Activated CD4-positive, alpha-beta T cell treated with anti-CD3 and anti-CD28 coated beads for 48 hours (primary cell): Measurements from ENCODE around the gene KLHDC1.
"Not testable (repeated sequence)": the region's sequence is repeated elsewhere in the genome, so short reads cannot be mapped to it uniquely, and the experiment has no call there.

ENCODE experiments used
- DNase-seq: peaks from one replicate; pipeline ENCODE4 v3.0.0-alpha.2; 2020

KLHDC1 gene

GRCh38 chr14:49727171-49727570 lies 34.3 kb downstream of the KLHDC1 start:
- DNase-seq: no peak

DNA sequence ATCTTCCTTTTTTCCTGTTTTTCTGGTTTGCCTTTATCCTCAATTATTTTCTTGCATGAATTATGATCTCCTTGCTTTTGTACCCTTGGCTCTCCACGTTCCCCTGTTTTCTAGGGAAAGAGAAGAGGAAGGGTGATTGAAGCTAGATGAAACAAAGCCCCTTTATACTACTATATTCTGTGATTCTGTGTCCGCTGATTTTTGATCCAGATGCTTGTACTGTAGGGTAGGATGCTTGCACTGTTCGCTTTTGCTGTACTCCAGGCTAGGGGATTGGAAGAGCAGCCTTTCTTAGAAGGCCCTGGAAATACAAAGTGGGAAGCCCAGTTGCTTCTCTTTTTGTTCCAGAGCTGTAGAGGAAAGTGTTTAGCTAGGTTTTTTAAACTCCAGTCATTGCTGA lies 40.0 kb downstream of the KLHDC1 start:
- no peak for DNase-seq

DNA sequence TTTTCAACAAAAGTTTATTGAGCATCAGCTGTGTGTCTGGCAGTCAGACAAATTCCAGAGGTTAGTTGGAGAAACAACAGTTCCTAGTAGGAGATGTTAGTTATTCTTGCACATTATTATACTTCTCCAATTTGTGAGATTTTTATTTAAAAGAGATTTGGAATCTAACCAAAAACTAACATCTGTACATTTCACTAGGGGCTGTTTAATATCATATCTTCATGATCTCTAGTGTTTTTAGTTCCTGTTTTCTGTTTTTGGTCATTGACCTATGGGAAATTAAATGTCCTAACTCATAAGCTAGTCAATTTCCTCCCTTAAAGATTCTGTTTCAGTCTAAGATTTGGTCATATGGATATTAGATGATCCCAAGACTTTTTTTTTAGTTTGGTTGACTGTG lies 40.9 kb downstream of the KLHDC1 start:
- no peak for DNase-seq

DNA sequence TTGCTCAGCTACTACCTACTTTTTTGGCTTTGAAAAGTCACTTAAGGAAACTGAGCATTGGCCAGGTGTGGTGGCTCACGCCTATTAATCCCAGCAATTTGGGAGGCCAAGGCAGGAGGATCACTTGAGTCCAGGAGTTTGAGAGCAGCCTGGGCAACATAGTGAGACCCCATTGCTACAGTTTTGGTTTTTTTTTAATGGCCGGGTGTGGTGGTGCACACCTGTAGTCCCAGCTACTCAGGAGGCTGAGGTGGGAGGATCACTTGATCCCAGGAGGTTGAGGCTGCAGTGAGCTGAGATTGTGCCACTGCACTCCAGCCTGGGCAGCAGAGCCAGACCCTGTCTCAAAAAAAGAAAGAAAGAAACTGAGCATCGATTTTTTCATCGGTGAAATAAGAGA lies 42.7 kb downstream of the KLHDC1 start:
- not testable (repeated sequence) for DNase-seq

DNA sequence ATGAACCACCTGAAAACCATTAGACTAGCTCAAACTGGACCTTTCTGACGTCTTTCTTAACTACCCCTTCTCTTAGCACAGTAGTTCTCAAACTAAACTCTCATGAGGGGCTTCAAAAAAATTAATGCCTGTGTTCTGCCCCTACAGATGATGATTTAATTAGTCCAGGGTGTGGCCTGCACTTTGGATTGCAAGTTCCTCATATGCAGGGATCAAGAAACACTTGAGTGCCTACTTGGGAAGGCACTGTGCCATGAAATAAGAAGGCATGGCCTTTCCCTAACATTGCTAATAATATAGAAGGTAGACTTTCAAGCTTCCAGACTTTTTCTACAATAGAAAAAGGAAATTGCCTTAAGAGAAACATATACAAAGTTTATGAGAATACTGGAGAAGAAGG lies 52.3 kb downstream of the KLHDC1 start:
- no peak for DNase-seq

DNA sequence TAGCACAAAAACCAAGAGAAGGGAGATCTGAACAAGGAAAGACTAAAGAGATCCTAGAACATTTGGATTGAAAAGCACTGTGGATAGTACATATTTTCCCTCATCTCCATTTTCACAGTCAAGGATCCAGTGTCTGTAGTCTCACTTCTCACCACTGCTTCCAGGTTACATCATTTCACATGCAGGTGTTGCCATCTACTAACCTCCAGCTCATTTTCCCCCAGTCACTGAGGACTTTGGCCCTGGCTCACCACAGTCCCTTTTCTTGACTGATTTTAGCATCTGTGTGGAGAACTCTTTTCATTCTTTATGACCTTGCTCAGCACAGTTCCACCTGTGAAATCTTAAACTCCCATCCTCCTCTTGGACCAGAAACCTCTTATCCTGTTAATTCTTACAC lies 53.6 kb downstream of the KLHDC1 start:
- DNase-seq: not testable (repeated sequence)

- DNase-seq: no peak
Observed at GRCh38 chr14:49754570-49755097, 61.7 kb downstream of the KLHDC1 start.

- DNase-seq: no peak
Observed at GRCh38 chr14:49755378-49755777, 62.5 kb downstream of the KLHDC1 start.

DNA sequence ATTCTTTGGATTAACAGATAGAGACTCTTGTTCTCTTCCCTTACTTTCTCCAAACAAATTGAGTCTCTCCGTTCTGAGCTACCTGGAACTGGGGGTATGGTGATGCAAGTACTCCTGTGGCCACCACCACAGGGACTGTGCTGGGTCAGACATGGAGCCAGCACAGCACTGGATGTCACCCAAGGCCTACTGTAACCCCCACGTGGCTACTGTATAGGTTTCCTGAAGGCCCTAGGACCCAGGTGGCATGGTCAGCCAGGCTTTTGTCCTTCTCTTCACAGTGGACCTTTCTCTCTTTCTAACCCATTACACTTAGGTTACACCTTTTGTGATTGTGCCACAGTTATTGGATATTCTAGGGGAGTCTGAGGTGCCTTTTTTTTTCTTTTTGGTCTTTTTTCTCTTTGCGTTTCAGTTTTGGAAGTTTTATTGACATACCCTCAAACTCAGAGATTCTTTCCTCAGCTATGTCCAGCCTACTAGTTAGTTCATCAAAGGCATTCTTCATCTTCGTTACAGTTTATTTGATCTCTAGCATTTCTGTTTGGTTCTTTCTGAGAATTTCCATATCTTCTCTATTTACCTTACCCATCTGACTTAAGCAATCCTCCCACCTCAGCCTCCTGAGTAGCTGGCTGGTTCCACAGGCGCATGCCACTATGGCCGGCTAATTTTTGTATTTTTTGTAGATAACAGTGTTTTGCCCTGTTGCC lies 69.1 kb downstream of the KLHDC1 start:
- no peak for DNase-seq

GRCh38 chr14:49766839-49767238 lies 73.9 kb downstream of the KLHDC1 start:
- DNase-seq: no peak

GRCh38 chr14:49767270-49767570 lies 74.3 kb downstream of the KLHDC1 start:
- no peak for DNase-seq

DNA sequence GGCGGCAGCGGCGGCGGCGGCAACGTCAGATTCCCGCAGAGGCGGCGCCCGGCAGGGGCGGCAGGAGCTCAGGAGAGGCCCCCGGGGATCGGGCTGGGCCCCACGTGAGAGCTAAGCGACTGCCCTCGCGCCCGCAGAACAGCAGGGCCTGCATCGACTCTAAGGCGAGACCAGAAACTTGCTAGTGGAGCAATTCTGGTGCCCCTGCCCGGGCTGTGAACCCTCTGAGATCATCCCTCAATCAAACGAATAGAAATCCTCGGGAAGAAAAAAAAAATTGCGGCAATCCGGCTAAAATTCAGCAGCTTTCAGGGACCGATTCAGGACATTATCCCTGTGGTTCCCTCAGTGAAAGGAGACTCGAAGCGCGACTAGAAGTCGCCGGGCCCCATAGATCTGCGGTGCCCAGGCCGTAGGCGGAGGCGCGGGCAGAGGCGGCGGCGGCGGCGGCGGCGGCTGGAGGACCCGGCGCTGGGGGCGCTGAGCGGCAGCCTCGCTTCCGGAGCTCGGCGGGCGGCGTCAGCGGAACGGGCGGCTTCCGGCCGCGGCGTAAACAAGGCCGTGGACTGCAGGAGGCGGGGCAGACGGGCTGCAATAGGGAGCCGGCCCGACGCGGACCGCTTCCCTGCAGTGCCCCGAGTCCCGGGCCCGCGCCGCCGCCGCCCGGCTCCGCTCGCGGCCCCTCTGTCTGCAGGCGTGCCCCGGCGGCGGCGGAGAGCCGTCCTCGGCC lies 74.8 kb downstream of the KLHDC1 start, which contains the start of gene KLHDC2:
TSS of gene KLHDC2 (plus strand) at position 583 of the 730 bp plus-strand sequence. CDS start 316 bp downstream, outside the sequence.
- peak; percentile 93 for DNase-seq

DNA sequence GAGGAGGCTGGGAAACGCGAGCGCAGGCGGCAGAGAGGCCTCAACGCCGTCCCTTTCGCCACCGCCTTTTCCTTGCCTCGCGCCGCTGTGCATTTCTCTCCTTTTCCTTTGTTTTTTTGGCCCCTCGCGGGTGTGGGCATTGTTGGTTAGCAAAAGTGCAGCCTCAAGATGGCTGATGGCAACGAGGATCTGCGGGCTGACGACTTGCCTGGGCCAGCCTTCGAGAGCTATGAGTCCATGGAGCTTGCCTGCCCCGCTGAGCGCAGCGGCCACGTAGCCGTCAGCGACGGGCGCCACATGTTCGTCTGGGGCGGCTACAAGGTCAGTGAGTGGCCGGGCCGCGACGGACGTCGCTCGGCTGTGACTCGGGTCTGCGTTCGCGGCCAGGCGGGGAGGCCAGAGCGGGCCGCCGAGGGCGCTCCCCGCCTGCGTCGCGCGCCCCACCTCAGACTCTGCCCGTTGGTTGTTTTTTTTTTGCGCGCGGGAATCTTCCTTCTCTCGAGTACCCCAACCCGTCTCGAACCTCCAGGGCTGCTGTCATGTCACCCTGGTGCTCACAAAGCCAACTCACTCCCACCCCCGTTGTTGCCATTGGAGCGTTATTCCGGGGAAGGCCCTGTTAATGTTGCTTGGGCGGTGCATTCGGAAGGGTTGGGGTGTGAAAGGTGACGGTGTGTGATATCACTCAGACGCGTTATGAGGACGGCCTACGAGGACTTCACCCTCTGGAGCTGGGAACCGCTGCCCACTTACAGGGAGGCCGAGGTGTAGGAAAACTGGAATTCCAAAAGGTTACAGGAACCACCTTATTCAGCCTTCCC lies 75.6 kb downstream of the KLHDC1 start:
- DNase-seq: peak; percentile 87

- DNase-seq: no peak
Observed at GRCh38 chr14:49769171-49769570, 76.3 kb downstream of the KLHDC1 start.

DNA sequence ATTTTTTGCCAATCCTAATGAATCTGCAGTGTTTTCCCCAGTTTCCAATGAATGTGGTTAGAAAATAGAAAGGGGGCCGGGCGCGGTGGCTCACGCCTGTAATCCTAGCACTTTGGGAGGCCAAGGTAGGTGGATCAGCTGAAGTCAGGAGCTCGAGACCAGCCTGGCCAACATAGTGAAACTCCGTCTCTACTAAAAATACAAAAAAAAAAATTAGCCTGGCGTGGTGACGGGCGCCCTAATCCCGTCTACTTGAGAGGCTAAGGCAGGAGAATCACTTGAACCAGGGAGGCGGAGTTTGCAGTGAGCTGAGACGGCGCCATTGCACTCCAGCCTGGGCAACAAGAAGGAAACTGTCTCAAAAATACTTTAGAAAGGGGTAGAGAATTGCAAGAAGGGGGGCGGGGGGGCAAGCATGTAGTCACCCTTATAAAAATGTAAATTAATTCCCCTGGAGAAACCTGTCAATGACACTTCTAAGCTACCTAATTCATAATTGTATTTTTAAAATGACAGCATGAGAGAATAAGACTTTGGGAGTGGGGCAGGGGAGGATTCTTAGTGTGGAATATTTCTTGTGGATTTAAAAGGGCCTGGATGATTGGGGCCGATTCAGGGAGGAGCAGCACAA lies 76.8 kb downstream of the KLHDC1 start:
- DNase-seq: no peak

DNA sequence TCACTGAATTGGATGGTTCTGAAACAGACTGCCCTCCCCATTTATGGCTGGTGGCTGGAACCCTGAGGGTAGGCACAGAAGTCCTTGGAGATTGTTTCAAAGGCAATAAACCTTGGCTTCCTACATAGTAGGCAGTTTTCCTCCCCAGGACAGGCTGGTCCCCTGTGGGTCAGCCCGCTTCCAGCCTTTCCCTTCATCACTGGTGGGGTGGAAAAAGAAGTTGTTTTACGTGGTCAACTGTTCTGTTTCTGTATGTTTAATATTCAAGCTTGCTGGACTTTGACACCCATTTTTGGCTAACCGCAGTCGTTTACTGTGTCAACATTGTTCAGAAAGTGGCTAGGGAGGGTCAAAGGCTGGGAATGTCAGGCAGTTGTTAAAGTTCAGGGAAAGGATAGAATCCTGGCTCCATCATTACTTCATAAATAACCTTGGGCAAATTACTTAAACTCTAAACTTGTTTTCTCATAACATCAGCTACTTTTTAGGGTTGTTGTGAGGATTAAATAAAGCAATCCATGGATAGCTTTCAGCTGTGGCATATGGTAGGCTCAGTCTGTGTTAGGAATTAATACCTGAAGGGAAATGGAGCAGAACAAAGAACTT lies 77.4 kb downstream of the KLHDC1 start:
- DNase-seq: no peak

DNA sequence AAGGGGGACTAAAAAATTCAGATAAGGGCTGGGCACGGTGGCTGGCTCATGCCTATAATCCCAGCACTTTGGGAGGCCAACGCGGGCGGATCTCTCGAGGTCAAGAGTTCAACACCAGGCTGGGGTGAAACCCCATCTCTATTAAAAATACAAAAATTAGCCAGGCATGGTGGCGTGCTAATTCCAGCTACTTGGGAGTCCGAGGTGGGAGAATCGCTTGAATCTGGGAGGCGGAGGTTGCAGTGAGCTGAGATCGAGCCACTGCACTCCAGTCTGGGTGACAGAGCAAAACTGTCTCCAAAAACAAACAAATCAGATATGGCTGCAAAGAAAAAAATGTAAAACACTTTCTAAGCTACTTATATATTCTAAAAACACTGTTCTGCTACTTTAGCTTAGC lies 78.8 kb downstream of the KLHDC1 start:
- DNase-seq: not testable (repeated sequence)

DNA sequence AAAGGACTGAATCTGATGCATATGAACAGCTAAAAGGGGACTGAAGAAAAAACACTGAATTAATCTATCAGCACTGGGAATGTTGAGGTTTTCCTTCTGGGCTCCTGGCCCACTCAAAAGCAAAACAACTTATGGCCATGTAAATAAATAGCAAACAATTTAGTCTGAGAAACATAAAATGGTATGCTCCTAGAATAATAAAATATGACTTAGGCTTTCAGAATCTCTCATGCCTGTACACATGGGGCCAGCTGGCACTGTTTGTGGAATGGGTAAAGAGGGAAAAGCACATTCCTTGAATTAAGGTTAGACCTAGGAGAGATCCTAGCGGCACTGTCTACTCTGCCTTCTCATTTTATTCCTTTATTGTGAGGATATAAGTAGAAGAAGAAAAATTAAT lies 81.2 kb downstream of the KLHDC1 start:
- no peak for DNase-seq

DNA sequence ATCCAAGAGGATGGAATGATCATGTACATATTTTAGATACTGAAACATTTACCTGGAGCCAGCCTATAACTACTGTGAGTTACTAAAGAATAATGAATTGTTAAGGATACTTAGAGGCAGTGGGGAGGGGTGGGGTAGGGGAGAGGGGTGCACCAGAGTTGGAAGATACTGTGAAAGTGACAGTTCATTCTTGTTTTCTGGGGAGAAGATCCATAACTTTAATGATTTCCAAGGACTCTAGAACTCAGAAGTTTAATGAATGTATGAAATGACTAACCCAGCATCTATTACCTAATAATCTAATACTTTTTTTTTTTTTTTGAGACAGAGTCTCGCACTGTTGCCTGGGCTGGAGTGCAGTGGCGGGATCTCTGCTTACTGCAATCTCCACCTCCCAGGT lies 85.5 kb downstream of the KLHDC1 start:
- DNase-seq: no peak

DNA sequence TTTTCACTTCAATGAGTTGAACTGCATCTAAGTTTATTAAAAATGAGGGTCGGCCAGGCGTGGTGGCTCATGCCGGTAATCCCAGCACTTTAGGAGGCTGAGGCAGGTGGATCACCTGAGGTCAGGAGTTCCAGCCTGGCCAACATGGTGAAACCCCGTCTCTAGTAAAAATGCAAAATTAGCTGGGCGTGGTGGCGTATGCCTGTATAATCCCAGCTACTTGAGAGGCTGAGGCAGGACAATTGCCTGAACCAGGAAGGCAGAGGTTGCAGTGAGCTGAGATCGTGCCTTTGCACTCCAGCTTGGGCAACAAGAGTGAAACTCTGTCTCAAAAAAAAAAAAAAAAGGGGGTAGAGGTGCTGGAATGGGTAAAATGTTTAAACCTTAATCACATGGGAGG lies 88.1 kb downstream of the KLHDC1 start:
- DNase-seq: not testable (repeated sequence)

DNA sequence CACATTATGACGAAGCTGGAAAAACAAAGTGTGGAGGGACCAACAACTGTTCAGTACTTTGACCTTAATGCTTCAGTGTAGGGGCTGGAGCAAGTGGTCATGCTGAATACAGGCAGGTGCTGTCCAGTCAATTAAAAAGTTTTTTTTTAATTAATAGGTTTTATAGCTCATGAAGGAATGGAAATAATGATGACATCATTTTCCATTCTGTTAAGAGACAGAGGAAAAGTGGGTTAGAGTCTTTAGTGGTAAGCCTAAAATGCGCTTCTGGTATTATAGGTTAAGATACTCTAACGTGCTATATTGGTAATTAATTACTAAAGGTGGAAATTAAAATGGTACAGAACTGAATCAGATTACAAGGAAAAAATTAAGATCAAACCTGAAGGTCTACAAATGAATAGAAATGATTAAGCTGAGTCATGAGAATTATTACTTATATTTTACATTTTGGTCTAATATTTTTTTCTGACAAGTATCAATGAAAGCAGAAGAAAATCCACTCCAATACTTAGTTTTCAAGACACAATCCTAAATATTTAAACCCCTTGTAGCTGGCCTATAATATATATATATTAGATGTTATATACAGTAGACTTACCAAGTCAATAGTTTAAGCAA lies 90.6 kb downstream of the KLHDC1 start:
- DNase-seq: no peak

DNA sequence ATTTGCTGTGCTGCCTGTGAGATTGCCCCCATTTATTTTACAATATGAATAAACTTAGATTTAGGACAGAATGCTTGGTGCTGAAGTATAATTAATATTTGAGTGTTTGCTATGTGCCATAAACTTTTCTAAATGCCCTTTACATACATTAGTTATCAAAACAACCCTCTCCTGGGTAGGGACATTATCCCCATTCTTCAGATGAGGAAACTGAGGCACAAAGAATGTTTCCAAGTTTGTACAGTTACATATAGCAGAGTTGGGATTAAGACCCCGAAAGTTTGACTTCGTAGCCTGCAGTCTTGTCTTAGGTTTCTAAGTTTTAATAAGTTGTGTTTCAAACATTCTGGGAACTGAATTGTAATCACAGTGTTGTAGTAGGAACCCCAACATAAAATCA lies 93.4 kb downstream of the KLHDC1 start:
- no peak for DNase-seq
